K562 (cell line): ENCODE results near the gene GALT. TPM values are rescaled to one million over a fixed set of nuclear protein-coding genes. Genes with fewer than 3 reads are reported as not detected.

Source experiments
- ATAC-seq: fragments of 200-7000 bp; cut with Tn5 transposase; 3 replicates; pipeline ENCODE4 v1.9.1; 2020; ENCODE audit warnings: moderate library complexity
- BruUV-seq: library from RNA; stranded (reverse); fragments of 400-500 nt; replicated peaks from 2 replicates; lab custom pipeline; 2021; lab: Mats Ljungman, UMichigan
- CTCF ChIA-PET: fragments of 300-600 bp; formaldehyde crosslinking; extraction: SDS; loops from one replicate; lab custom pipeline; 2021; ENCODE audit warnings: low intra/inter-chr PET ratio; lab: Yijun Ruan, JAX
- POLR2A ChIA-PET: fragments of 300-600, 350-650 bp; sonication (Branson Sonifier 250); formaldehyde crosslinking; extraction: SDS; loops from one replicate; lab custom pipeline; 2021; ENCODE audit warnings: antibody characterized with exemption, inconsistent platforms; lab: Yijun Ruan, JAX
- DNase-seq, 4 experiments: peaks; one replicate each; pipeline versions ENCODE4 v3.0.0 to v3.0.0-alpha.2; 2011 to 2018; ENCODE audit warnings: low spot score in 3 of 4, mixed read lengths in 3 of 4; ENCODE audit errors: extremely low read depth in 1 of 4
- FAIRE-seq: peaks from 2 replicates; lab custom pipeline; 2011; peaks lifted over from hg19 to GRCh38; lab: Jason Lieb, UNC
- H2AFZ ChIP-seq: 2 replicates; pipeline ENCODE4 v1.6.0; 2011; ENCODE audit warnings: low read depth, low read length, control low read depth, inconsistent platforms
- H3K27ac ChIP-seq: fragments of 200-600 bp; 3 replicates; pipeline ENCODE4 v1.8.0; 2011; ENCODE audit warnings: low read depth, mild to moderate bottlenecking, control low read depth, inconsistent platforms, low read length, moderate library complexity, mixed read lengths; ENCODE audit errors: extremely low read depth
- H3K27me3 ChIP-seq, 2 experiments: fragments of 300-600 bp in 1 of 2; 2 replicates in 1 of 2; 3 replicates in 1 of 2; pipeline versions ENCODE4 v1.6.0 to v1.8.0; 2011; ENCODE audit warnings: inconsistent platforms in 2 of 2, low read length in 2 of 2, mild to moderate bottlenecking in 1 of 2, mixed read lengths in 1 of 2, moderate library complexity in 1 of 2; ENCODE audit not compliant: control insufficient read depth in 2 of 2, insufficient read depth in 2 of 2
- H3K36me3 ChIP-seq: fragments of 300-600 bp; 3 replicates; pipeline ENCODE4 v1.8.0; 2011; ENCODE audit warnings: mild to moderate bottlenecking, low read length, inconsistent platforms; ENCODE audit not compliant: control insufficient read depth, insufficient read depth
- H3K4me1 ChIP-seq, 2 experiments: fragments of 200-600 bp in 1 of 2; replicated peaks in 1 of 2; 2 replicates in 1 of 2; 3 replicates in 1 of 2; pipeline versions ENCODE4 v1.5.1 to v1.8.0; 2011; ENCODE audit warnings: inconsistent platforms in 2 of 2, low read length in 2 of 2, mild to moderate bottlenecking in 1 of 2, mixed read lengths in 1 of 2, moderate library complexity in 1 of 2; ENCODE audit not compliant: control insufficient read depth in 2 of 2, insufficient read depth in 2 of 2
- H3K4me2 ChIP-seq: 2 replicates; pipeline ENCODE4 v1.6.1; 2011; ENCODE audit warnings: low read length, control low read depth, inconsistent platforms, mixed read lengths; ENCODE audit not compliant: insufficient read depth
- H3K4me3 ChIP-seq: fragments of 200-600 bp; sonication (generic), shearing (Covaris generic); 2 replicates; pipeline ENCODE4 v1.5.1; 2016; ENCODE audit warnings: control low read depth, inconsistent platforms
- H3K79me2 ChIP-seq: fragments of 200-600 bp; 3 replicates; pipeline ENCODE4 v1.8.0; 2011; ENCODE audit warnings: low read length, inconsistent platforms; ENCODE audit not compliant: control insufficient read depth, insufficient read depth
- H3K9ac ChIP-seq, 2 experiments: 2 replicates each; pipeline versions ENCODE4 v1.6.0 to v1.6.1; 2011; ENCODE audit warnings: low read depth in 2 of 2, low read length in 2 of 2, control low read depth in 1 of 2, inconsistent platforms in 1 of 2, mild to moderate bottlenecking in 1 of 2, mixed read lengths in 1 of 2; ENCODE audit not compliant: insufficient read depth in 1 of 2
- H3K9me1 ChIP-seq: one replicate; pipeline ENCODE4 v1.6.0; 2011; ENCODE audit warnings: inconsistent platforms, mild to moderate bottlenecking, low read length, moderate library complexity; ENCODE audit not compliant: control insufficient read depth, insufficient read depth
- H3K9me3 ChIP-seq: replicated peaks from 2 replicates; pipeline ENCODE4 v1.5.1; 2011; ENCODE audit warnings: low read depth, low read length, inconsistent platforms; ENCODE audit not compliant: control insufficient read depth, insufficient read depth
- H4K20me1 ChIP-seq: replicated peaks from 2 replicates; pipeline ENCODE4 v1.6.1; 2011; ENCODE audit warnings: low read length, inconsistent platforms, mixed read lengths; ENCODE audit not compliant: control insufficient read depth, insufficient read depth
- FOXJ2 ChIP-seq: fragments of 200-800 bp; sonication (Bioruptor generic); IDR thresholded peaks from 2 replicates; pipeline ENCODE4 v1.6.1; 2016; ENCODE audit warnings: missing genetic modification characterization, missing compliant biosample characterization
- FOXP4 ChIP-seq: sonication (generic); formaldehyde crosslinking; IDR thresholded peaks from 2 replicates; pipeline ENCODE4 v1.8.0; 2022; ENCODE audit warnings: mild to moderate bottlenecking, missing genetic modification reagents, borderline replicate concordance
- MCM5 ChIP-seq: fragments of 450-650 bp; IDR thresholded peaks from 2 replicates; pipeline ENCODE4 v1.6.1; 2016; ENCODE audit warnings: low read depth
- MEF2D ChIP-seq: conservative IDR thresholded peaks from 2 replicates; pipeline ENCODE4 v1.6.1; 2016; ENCODE audit warnings: low read depth, missing genetic modification characterization, missing compliant biosample characterization
- in situ Hi-C: fragments of 300-500 bp; cut with MboI; formaldehyde crosslinking; loops from 4 replicates; pipeline ENCODE4 v1.15.0; 2018; ENCODE audit warnings: inconsistent platforms, mixed read lengths
- intact Hi-C: fragments of 100-400 bp; cut with micrococcal nuclease; formaldehyde crosslinking; loops from 2 replicates; pipeline ENCODE4 v1.14.2; 2022
- polyA plus RNA-seq, 8 experiments: library from polyadenylated mRNA; depleted of rRNA in 4 of 8; stranded (reverse) in 5 of 8; unstranded in 3 of 8; fragments of >200 nt; fragmentation: Nextera tagmentation in 2 of 8; fragmentation: Illumina TruSeq in 1 of 8; extraction: Ambion mirVana in 2 of 8; extraction: Trizol in 1 of 8; gene quantifications; 2 replicates each; pipeline versions ENCODE4 v1.2.1 to v1.2.3, GENCODE V29; 2011 to 2014; ENCODE audit warnings: inconsistent platforms in 1 of 8, missing spikeins in 1 of 8
- total RNA-seq, 7 experiments: library from RNA; depleted of rRNA in 6 of 7; stranded (reverse); fragments of >200 nt in 6 of 7; fragmentation: Illumina TruSeq in 2 of 7; extraction: Trizol in 2 of 7; gene quantifications; 2 replicates each; pipeline versions ENCODE4 v1.2.1 to v1.2.3, GENCODE V29; 2011 to 2021; ENCODE audit warnings: low replicate concordance in 1 of 7

Gene GALT
- total and polyA plus RNA-seq, 9 of the 15 experiments (the other 6 are each of a cell fraction or from before 2014, with no cell fraction given) = 7.3 to 29.2 (median 15.6) TPM

DNA sequence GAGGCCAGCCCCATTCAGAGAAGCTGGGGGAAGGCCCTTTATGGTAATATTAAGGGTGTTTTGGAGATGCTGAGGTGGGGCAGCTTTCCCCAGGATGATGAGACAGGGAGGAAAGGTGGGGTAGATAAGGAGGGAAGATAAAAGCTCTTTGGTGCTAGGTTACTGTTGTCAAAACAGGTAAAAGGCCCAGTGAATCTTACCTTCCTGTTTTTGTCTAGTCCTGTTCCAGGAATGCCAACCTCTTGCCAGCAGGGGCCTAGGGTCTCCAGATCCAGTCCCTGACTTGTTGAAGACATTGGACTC, 16.8 kb downstream of the GALT start:
- Histone ChIP-seq H3K4me3 (no peak overlapping the region), H3K27ac (no peak overlapping the region), H3K4me1 (peaks cover 18 to 20% of the 10 kb centered on the region in 2 experiments), H3K27me3 (no peaks in the 10 kb centered on the region), H3K9me3 (no peaks in the 10 kb centered on the region), H2AFZ (no peak overlapping the region), H4K20me1 (0 out of 2 replicates have a peak, but pooled peaks cover 4% of the 10 kb centered on the region), H3K9ac (no peak overlapping the region), H3K4me2 (no peak overlapping the region), H3K9me1 (peaks cover 2% of the 10 kb centered on the region), H3K79me2 (peaks cover 26% of the 10 kb centered on the region), H3K36me3 (peaks cover 8% of the 10 kb centered on the region; the same call in 2 of the 3 replicates)
- no peak for DNase-seq
- in situ Hi-C loops = no loop called here
- ChIA-PET CTCF (no interaction called here), POLR2A (interaction anchor here (0.7 to 1.1 kb wide), 2 partner anchors 11 to 12 kb away, joined by 3 to 5 read pairs; partner anchors contain the start of gene IL11RA)
- intact Hi-C loops = no loop called here
- no peak for FAIRE-seq
- ATAC-seq = no peak
- BruUV-seq = no TSS peak
- TF ChIP-seq MCM5 = no peak
- TF ChIP-seq FOXJ2 = peak; percentile 59; the same call in 1 of the 2 replicates
- no peak for TF ChIP-seq FOXP4 (CRISPR knock-in tag)
- TF ChIP-seq MEF2D (tag) = no peak
